Activated T-cell treated with anti-CD3 and anti-CD28 coated beads, Interleukin-2, amount 50 U/mL, for 4 hours (primary cell): Measurements from ENCODE around the gene SLC15A2. TPM values are rescaled to one million over a fixed set of nuclear protein-coding genes. Genes with fewer than 3 reads are reported as not detected.

ENCODE experiments used
- ATAC-seq, 2 donors: fragments of 200-7000 bp; cut with Tn5 transposase; one replicate each; pipeline ENCODE4 v1.10.0; 2021
- DNase-seq: peaks from one replicate; pipeline ENCODE4 v3.0.0-alpha.2; 2020
- H3K27me3 Mint-ChIP-seq: one replicate; pipeline ENCODE4 v1.8.0; 2021; ENCODE audit warnings: low read depth, mixed read lengths
- H3K36me3 Mint-ChIP-seq: one replicate; pipeline ENCODE4 v1.8.0; 2022; ENCODE audit warnings: mixed read lengths; ENCODE audit not compliant: insufficient read depth
- H3K4me1 Mint-ChIP-seq: one replicate; pipeline ENCODE4 v1.8.0; 2021; ENCODE audit warnings: low read depth, mixed read lengths
- H3K4me3 Mint-ChIP-seq: one replicate; pipeline ENCODE4 v1.8.0; 2021; ENCODE audit warnings: mild to moderate bottlenecking, moderate library complexity, mixed read lengths
- H3K9me3 Mint-ChIP-seq: one replicate; pipeline ENCODE4 v1.8.0; 2021; ENCODE audit warnings: mixed read lengths
- total RNA-seq, 3 donors: library from RNA; stranded (reverse); gene quantifications; one replicate each; pipeline ENCODE4 v1.2.1, GENCODE V29; 2021

Gene SLC15A2
- total RNA-seq, 3 donors from 2014 or later = 0.45 to 0.92 (median 0.66) TPM

- no peaks in the 10 kb centered on the region for H3K4me1 Mint-ChIP-seq
- H3K36me3 Mint-ChIP-seq = no peaks in the 10 kb centered on the region
- no peak for DNase-seq
- H3K9me3 Mint-ChIP-seq = peaks cover 29% of the 10 kb centered on the region
- H3K4me3 Mint-ChIP-seq = no peak overlapping the region
- no peaks in the 10 kb centered on the region for H3K27me3 Mint-ChIP-seq
- ATAC-seq = no peak
Measured at GRCh38 chr3:121980450-121980796, 86.2 kb downstream of the SLC15A2 start.

- Mint-ChIP-seq H3K36me3 (no peaks in the 10 kb centered on the region), H3K4me1 (no peaks in the 10 kb centered on the region), H3K9me3 (peaks cover 30% of the 10 kb centered on the region), H3K27me3 (no peaks in the 10 kb centered on the region), H3K4me3 (no peak overlapping the region)
- DNase-seq (no peak), ATAC-seq (no peak)
Measured at GRCh38 chr3:121981473-121981872, 87.3 kb downstream of the SLC15A2 start.

- no peak overlapping the region for H3K4me3 Mint-ChIP-seq
- no peak for ATAC-seq
- H3K36me3 Mint-ChIP-seq = no peaks in the 10 kb centered on the region
- H3K4me1 Mint-ChIP-seq = no peaks in the 10 kb centered on the region
- H3K27me3 Mint-ChIP-seq = peaks cover 9% of the 10 kb centered on the region
- H3K9me3 Mint-ChIP-seq = peaks cover 23% of the 10 kb centered on the region
- no peak for DNase-seq
Measured at GRCh38 chr3:121985846-121986245, 91.6 kb downstream of the SLC15A2 start.

GRCh38 chr3:121988146-121988545 lies 93.9 kb downstream of the SLC15A2 start:
- peaks cover 22% of the 10 kb centered on the region for H3K9me3 Mint-ChIP-seq
- H3K4me3 Mint-ChIP-seq = no peak overlapping the region
- peaks cover 9% of the 10 kb centered on the region for H3K27me3 Mint-ChIP-seq
- ATAC-seq (no peak), DNase-seq (no peak)
- no peaks in the 10 kb centered on the region for H3K36me3 Mint-ChIP-seq
- H3K4me1 Mint-ChIP-seq = no peaks in the 10 kb centered on the region

GRCh38 chr3:121989943-121990342 lies 95.7 kb downstream of the SLC15A2 start:
- H3K4me3 Mint-ChIP-seq = no peak overlapping the region
- peaks cover 9% of the 10 kb centered on the region for H3K27me3 Mint-ChIP-seq
- DNase-seq = no peak
- no peaks in the 10 kb centered on the region for H3K36me3 Mint-ChIP-seq
- peaks cover 5% of the 10 kb centered on the region for H3K9me3 Mint-ChIP-seq
- no peaks in the 10 kb centered on the region for H3K4me1 Mint-ChIP-seq
- ATAC-seq = no peak

GRCh38 chr3:121992601-121993560 lies 98.7 kb downstream of the SLC15A2 start:
- H3K27me3 Mint-ChIP-seq = peaks cover 6% of the 10 kb centered on the region
- H3K4me3 Mint-ChIP-seq = no peak overlapping the region
- DNase-seq (no peak), ATAC-seq (peak in 1 of 2 donors; percentile 15)
- peaks cover 4% of the 10 kb centered on the region for H3K4me1 Mint-ChIP-seq
- no peaks in the 10 kb centered on the region for H3K36me3 Mint-ChIP-seq
- no peaks in the 10 kb centered on the region for H3K9me3 Mint-ChIP-seq

Other genes starting within 250 kb of the SLC15A2 start
- 100 to 1,000 TPM; 189 to 221 (median 208) TPM for gene HCLS1, start 233.5 kb upstream of the SLC15A2 start, total RNA-seq
- gene GOLGB1, start 144.7 kb upstream of the SLC15A2 start, total RNA-seq = 10 to 100 TPM; 11.3 to 11.8 (median 11.3) TPM
- gene IQCB1, start 59.3 kb upstream of the SLC15A2 start, total RNA-seq = 10 to 100 TPM; 37.8 to 43.4 (median 40.3) TPM
- 10 to 100 TPM in 1 of 3 donors, 1 to 10 TPM in 2; 8.6 to 13.8 (median 9.6) TPM for gene EAF2, start 59.2 kb upstream of the SLC15A2 start, total RNA-seq
- gene ILDR1, start 127.8 kb downstream of the SLC15A2 start, total RNA-seq = under 1 TPM in 1 of 3 donors, not detected in 2; 0.18 TPM
- gene CD86, start 161.0 kb downstream of the SLC15A2 start, total RNA-seq = 1 to 10 TPM; 1.8 to 4.7 (median 2.0) TPM